NCI-H2107 (cell line): ENCODE measurements around the gene GPC5.
A peak's percentile ranks its signal among the peaks of the same experiment; 100 is the strongest.
"Not testable (repeated sequence)": the region's sequence is repeated elsewhere in the genome, so short reads cannot be mapped to it uniquely, and the experiment has no call there.

Source experiments
- DNase-seq: peaks from one replicate; lab custom pipeline; 2025; lab: John Stamatoyannopoulos, UW

The GPC5 gene

DNA sequence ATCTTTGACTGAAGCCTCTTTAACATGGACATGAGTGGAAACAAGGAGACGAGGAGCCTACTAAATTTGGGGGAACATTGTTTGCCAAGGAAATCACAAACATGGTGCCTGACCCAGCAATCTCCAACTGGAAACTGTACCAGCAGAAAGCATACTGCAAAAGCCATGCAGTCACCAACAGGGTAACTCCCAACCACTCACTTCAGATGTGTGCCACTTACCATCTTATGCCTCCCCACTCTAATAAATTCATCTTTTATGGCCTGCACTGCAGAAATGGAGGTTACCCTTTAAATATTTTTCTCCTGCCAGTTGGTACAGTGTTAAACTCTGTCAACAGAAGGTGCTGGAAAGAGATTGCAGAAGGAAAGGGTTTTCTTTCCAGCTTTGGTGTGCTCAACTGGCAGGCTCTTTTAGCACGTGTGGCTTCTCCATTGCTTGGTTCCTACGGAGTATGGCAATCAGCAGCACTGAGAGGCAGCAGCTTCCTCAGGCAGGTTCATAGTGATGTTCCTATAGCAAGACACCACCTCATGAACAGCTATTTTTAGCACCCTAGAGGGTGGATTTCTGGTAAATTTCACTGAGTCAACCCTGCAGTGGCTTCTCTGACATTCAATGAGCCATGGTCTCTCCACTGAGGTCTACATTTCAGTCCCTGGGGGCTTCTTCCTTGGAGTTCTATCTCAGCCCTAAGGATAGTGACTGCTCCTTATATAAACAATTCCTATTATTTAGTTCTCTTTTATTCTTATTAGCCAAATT lies 29.6 kb upstream of the GPC5 start:
- DNase-seq, result no peak

DNA sequence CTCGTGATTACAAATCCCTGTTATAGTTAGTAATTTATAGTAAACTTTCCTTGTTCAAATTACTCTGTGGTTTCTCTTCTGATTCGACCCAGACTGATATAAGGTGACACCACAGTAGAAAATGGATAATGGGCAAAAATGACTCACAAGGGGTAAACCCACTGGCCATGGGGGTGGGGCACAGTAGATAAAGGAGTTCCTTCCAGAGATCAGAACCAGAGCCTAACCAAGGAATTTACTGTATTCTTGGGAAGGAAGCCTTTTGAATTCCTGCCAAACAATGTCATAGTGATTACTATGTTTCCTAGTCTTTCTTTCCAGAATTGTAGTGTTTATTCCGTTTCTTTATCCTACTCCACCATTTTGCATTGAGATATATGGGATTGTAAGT lies 29.0 kb upstream of the GPC5 start:
- no peak for DNase-seq

DNA sequence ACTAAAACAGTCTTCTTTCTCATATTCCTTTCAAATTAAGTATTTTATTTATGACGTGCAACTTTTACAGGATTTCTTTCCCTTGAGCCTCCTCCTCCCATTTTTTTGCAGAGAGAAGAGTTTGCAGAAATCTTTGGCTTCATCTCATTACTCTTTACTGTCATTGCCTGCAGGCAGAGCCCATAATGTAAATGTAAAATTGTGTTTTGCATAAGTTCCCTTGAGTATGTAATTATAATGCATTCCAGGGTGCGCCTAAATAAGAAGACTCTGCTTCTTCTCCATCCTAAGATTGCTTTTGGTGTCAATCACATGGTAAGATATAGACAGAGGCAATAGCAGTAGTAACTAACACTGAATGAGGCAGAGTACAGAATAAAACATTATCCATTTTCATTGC lies 27.9 kb upstream of the GPC5 start:
- no peak for DNase-seq

DNA sequence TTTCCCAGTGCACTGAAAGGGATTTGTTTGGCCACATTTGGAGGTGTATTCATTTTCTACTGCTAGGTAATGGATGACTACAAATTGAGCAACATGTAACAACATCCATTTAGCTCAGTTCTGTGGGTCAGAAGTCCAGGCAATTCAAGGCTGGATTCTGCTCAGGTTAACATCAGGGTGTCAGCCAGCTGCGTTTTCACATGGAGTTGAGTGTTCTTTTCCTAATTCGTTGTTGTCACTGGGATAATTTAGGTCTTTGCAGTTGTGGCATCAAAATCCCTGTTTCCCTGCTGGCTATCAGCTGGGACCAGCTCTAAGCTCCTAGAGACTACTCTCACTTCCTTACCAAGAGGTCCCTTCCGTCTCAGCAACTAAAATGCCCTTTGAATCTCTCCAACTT lies 25.5 kb upstream of the GPC5 start:
- no peak for DNase-seq

DNA sequence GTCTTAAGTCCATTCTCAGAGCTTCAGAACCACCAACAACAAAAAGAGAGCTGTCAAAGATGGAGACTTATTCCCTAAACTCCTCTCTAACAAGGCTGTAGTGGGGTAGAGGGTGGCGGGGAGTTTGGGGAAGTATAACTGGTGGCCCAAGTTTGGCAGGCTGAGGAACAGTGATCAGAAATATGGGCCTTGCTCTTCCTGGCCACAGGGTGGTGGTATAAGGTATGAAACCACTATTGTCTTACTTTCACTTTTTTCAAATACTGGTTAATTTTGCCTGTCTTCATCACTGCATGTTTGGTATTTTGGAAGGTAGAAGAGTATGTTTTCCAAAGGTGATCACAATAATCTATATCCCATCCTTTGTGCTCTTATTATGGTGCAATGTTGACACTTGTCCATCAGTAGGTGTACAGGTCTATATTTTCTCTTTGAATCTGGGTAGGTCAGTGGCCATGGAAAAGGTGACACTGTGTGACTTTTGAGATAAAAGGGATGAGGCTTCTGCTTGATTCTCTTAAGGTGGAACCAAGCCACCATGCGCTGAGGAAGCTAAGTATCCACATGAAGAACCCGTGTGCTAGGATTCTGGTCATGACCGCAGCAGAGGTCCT lies 23.2 kb upstream of the GPC5 start:
- DNase-seq, result no peak

DNA sequence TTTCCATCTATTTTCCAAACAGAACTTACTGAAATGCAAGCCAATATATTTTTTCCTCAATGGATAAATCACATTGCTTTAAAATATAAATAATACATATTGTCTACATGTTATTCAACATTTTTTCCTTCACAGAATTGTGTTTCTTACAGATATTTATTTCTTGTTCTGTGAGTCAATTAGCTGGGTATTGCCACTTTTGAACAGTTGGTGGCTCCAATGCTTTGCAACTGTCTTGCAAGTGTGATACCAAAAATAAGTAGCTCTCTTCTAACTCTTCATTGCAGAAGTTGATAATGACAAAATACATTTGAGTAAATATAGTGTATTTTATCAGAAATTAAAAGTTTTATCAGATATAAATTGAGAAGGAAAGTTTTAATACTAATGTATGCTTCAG lies 17.1 kb upstream of the GPC5 start:
- DNase-seq, result no peak

DNA sequence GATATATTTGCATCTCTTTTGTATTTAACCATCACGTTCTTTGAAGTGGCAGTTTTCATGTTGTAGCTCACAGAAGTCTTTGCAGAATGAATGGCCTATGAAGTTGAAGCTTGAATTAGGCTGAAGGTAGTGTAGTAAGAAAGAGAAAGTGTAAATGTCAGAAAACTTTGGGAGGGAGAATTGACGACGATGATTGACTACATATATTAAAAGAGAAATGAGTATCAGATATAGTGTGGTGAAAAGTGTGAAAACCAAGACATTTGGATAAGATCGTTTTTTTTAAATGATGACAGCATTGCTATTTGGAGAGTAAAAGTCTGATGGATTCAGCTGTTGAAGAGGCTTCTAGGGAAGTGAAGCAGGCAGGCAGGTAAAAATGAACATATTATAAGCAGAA lies 14.6 kb upstream of the GPC5 start:
- DNase-seq, result no peak

DNA sequence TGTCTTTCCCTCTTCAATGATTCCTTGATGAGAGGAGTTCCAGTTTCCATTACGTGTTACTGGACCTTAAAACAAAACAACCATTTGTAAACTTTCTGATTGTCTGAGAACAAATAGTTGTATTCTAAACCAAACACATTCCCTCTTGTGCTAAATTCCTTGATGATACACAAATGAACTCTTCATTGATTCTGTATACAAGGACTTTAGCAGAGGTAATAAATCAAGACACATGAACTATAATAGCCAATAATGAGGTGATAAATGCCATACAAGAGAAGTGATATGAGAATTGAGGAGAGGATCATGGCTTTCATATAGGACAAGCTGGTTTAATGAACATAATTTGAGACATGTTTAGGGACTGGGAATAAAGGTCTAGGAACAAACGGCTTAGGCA lies 13.5 kb upstream of the GPC5 start:
- DNase-seq, result no peak

DNA sequence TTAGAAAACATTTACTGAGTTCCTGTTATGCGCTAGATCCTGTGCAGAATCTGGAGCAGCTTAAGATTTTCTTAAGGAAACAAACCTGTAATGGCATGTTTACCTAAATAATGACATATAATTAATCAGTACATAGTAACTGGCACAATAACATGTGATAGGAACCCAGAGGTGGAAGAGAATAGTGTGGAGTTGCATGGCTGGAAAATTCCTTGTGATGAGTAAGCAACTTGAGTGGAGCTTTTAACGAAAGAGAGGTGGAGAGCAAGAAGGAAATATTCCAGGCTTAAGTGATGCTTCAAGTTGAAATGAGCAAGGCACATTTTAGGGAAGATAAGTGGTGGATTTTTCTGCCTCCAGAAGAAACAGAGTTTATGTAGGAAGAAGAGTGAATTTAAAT lies 9.2 kb upstream of the GPC5 start:
- DNase-seq, result no peak

DNA sequence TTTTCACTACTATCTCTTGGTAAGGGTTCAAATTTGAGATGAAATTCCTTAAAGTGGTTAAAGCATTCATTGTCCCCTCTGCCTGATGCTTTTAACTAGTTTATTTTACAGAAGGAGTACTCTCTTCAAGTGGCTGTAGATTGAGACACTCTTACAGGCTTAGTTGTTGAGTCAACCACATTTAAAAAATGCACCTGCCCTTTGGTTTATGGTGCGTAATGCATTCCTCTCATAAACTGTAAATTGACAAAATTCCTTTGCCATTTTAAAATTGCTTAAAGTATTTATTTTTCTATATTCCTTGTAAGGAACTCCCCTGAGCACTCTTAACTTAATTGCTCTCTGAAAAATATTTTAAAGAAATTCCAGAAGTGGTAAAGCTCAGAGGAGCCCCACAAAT lies 826 bp upstream of the GPC5 start:
- no peak for DNase-seq

DNA sequence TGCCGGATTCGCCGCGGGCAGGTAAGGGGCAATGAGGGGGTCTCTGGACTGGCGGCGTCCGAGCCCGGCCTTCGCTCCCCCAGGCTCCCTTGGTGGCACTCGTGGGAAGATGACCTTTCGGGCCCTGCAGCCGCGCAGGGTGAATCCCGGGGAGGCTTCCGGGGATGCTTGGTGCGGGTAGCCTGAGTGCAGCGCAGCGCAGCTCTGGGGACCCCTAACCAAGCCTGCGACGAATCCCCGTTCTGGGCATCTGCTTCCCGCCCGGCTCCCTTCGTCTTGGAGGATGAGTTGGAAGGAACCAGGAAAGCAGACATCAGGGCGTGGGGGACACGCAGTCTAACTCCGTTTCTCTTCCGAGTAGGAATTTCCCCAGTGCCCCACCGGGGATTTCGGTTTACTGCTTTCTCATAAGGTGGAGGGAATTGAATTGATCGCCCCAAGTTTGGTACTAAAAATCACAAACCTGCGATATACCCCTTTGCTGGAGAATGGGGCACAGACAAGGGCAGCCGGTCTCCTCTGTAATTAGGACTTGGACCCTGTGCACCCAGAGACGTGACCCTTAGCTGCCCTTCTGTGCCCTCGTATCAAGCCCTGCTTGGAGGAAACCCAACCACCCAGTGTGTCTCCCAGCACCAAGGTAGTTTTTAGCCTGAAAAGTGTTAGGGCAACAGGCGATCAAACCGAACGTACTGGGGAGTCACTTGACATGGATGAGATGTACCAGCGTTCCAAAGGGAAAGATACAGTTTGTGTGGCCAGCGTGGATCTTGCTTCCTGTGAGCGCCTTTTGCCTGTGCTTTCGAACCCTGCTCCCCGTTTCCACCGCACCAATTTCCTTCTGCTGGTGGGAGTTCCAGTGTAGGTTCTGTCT lies 1.0 kb downstream of the GPC5 start:
- no peak for DNase-seq

DNA sequence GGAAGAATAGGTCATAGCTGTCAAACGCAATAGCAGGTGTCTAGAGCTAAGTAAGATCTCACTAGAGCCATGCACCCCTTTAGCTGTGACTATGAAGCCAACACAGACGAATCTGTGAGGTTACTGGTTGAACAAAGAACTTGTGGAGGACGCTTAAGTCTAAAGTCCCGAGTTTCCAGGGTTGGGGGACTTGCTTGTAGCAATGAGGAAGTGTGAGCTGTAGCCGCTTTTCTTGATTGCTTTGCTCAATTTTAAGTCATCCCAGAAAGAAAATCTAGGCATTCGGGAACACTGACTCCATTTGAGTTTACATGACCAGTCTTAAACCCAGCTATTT lies 1.6 kb downstream of the GPC5 start:
- no peak for DNase-seq

DNA sequence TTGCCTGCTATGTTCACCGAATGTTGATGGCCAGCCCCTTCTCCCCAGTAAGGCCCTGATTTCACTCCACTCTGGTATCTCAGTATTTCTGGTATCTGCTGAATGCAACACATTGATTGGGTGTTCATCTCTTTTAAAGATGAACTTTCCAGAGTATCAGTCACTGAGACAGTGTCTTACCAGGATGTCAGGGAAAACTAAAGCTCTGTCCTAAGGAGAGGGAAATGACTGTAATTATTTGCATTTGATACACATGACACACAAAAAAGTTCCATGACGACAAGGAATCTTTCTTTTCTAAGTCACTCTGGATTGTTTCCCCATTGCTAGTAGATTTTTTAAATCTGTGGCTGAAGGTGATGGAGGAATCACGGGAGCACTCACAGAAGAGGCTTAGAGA lies 2.2 kb downstream of the GPC5 start:
- DNase-seq, result no peak

DNA sequence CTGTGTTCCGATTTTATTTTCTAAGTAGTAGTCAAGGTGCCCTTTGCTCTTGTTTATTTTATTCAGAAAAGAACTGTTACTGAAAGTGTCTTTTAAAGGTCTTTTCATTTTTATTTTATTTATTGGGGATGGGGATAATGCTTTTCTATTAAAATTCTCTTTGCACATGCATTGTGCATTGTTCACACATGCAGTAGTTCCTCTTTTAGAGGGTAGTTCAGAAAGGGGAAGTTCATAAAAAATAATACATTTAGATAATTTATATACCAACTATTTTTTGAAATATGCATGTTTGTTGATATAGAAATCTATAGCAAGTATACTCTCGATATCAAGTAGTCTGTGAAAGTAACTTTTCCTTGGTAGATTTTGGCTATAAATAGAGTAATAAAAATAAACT lies 3.5 kb downstream of the GPC5 start:
- DNase-seq, result no peak

DNA sequence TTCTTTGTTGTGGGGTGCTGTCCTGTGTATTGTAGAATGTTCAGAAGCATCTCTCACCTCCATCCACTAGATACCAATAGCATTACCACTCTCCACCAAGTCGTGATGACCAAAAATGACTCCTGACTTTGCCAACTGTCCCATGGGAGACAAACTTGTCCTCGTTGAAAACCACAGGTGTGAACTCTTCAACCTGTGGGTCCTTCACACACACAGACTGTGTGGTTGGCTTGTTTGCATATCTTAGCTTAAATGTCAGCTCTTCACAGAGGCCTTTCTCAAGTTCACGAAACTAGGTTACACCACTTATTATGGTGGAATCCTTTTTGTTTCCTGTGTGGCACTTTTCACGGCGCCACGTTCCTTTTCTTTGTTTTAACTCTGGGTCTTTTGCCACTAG lies 6.8 kb downstream of the GPC5 start:
- no peak for DNase-seq

DNA sequence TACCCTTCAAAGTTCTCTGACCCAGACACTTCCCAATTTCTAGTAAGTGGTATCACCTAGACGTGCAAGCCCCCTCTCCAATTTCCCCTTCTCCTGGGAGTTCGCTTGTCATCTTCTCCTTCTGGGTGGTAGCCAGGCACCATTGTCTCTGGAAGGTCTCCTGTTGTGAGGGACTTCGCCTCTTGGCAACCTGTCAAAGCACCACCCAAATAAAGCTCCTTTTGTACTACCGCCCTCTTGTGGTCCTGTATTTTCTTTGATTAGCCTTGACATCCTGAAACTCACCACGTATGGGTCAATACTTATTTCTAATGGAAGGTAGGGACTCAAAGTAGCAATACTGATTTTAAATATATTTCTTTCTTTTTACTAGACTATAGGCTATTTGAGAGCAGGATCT lies 8.2 kb downstream of the GPC5 start:
- DNase-seq, result peak; percentile 14

DNA sequence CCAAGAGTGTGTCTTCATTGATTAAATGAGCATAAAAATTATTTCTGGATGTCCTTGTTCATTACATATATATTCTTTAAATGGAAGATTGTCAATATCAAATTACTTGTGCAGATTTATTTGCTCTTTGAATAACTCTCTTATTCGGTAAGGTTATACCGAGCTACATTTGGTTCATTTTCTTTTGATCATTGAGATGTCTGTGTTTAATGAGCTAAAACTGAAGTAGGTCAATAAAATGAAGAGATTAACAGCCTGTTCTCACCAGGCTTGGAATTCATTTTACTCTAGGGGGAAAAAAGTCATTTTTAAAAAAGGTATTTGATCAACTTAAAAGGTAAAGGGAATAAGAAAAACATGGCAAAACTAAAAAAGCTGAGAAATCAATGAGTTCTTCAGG lies 10.6 kb downstream of the GPC5 start:
- DNase-seq, result no peak

DNA sequence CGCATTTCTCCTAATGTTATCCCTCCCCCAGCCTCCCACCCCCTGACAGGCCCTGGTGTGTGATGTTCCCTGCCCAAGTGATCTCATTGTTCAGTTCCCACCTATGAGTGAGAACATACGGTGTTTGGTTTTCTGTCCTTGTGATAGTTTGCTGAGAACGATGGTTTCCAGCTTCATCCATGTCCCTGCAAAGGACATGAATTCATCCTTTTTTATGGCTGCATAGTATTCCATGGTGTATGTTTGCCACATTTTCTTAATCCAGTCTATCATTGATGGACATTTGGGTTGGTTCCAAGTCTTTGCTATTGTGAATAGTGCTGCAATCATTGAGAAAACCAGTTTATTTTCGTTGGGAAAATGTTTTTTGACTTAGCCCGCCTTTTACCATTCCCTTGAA lies 18.2 kb downstream of the GPC5 start:
- not testable (repeated sequence) for DNase-seq

DNA sequence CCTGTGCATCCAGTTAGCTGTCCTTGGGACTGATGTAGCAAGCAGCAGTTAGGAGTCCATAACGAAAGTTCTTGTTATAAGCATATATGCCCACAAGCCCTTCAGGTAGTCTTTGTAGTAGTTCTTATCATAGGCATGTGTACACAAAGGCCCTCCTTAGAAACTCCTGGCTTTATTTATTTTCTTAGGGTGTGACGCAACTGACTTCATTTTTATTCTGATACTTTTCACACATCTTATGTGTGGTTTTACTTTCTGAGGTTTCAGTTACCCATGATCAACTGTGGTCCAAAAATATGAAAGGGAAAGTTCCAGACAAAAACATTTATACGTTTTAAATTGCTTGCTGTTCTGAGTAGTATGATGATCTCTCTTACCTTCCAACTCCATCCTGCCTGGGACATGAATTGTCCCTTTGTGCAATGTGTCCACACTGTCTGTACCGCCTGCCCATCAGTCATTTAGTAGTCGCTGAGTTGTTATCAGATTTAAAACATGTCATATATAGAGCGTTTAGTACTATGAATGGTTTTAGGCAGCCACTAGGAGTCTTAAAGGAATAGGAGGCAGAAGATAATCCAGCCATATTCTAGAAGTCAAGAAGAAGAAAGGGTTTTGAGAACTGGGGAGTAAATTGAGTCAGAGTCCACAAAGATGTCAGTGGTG lies 19.4 kb downstream of the GPC5 start:
- no peak for DNase-seq

DNA sequence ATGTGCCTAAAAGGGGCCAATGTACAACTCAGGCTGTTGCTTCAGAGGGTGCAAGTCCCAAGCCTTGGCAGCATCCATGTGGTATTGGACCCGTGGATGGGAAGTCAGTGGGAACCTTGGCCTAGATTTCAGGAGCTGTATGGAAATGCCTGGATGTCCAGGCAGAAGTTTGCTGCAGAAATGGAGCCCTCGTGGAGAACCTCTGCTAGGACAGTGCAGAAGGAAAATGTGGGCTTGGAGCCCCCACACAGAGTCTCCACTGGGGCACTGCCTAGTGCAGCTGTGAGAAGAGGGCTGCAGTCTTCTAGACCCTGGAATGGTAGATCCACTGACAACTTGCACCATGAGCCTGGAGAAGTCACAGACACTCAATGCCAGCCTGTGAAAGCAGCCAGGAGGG lies 28.5 kb downstream of the GPC5 start:
- no peak for DNase-seq

DNA sequence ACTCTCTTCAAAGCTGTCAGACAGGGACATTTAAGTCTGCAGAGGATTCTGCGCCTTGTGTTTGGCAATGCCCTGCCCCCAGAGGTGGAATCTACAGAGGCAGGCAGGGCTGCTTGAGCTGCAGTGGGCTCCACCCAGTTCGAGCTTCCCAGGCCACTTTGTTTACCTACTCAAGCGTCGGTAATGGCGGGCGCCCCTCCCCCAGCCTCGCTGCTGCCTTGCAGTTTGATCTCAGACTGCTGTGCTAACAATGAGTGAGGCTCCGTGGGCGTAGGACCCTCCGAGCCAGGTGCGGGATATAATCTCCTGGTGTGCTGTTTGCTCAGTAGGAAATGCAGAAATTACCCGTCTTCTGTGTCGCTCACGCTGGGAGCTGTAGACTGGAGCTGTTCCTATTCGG lies 40.3 kb downstream of the GPC5 start:
- not testable (repeated sequence) for DNase-seq

DNA sequence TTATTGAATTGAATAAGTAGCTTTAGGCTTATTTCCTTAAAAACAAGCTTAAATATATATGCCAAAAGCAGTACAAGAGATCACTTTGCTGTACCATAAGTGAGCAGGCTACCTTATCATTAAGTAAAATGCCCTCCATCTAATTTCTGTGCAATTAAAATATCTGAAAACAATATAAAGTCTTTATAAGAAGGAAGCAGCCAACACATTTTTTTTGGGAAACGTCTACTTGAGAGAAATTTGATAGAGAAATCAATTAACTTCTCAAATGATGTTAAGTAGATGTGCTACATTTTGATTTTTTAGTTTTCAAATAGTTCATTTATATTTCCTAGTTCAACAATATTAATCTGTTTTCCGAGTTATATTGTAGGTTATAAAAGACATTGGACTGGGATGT lies 52.5 kb downstream of the GPC5 start:
- DNase-seq, result no peak

DNA sequence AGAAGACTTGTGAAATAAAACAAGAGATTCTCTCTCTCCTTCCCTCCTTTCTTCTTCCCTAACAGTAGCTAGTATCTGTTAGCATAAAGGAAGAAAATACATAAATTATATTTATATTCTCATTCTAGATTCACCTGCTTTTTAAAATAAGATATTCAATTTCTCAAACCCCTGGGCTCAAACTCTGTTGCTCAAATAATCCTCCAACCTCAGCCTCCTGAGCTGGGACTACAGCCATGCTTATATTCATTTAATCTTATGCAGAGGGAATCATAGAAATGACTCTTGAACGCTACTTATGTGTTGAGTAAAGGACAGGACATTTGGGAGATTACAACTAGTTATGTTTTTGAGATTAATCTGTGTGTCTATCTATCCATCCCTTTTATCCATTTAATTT lies 56.2 kb downstream of the GPC5 start:
- no peak for DNase-seq
